ENCODE measurements around the gene C22orf23.
"Not testable (repeated sequence)": the region's sequence is repeated elsewhere in the genome, so short reads cannot be mapped to it uniquely, and the experiment has no call there.

C22orf23 gene

DNA sequence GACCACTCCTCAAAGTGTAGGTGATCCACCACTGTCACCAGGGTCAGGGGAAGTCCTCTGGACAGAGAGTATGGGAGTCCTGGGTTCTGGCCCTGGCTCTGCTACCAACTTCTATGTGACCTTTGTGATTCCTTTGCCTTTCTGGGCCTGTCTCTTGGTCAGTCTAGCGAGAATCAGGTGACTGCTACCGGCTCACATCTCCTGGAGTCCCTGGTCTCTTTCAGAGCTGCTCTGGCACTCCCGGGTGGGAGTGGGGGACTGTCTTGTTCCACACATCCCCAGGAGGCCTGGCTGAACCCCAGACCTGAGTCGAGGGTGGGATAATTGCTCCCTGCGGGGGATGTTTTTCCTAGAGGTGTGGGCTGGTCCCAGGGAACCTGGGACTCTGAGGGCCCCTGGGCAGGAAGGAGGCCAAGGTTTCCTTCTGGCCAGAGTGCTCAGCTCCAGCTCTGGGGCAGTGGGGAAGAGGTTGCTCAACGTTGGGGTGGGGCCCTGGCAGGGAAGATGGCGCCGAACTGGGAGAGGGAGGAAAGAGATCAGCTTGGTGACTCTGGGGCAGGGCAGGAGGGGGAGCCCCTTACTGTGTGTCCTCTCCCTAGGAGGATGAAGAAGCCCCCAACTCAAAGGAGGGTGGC is 28.9 kb upstream of the C22orf23 start:
- DNase-seq (ENCODE audit: low spot score) = no peak

DNA sequence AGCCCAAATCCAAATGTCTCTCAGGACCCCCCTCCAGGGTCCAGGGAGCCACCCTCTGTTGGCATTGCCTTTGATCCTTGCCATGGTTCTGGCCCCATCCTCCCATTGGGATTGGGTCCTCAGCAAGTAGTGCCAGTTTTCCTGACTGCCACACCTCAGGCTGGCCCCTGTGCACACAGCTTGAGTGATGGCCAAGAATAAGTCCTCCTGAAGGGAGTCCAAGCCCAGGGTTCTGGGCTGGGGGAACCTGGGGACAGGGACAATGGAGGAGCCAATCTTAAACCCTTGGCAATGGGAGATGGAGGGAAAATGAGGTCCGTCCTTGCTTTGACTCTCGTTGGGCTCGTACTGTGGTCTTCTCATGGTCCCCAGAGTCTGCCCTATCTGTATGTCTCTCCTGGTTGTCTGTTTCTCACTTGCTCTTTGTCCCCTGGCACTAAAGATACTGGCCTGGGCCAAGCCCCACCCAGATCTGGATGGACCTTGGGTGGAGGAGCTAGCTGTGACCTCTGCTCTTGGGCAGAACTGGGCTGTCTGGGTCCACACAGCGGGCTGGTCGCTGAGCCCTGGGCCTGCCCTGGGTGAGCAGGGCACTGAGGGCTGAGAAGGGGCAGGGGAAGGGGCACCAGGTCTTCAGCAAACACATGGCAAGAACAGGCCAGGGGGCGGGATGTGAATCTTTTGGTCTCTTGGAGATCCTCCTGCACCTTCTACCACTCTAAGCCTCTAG is 28.0 kb upstream of the C22orf23 start:
- peak; percentile 53 for DNase-seq (ENCODE audit: low spot score)

DNA sequence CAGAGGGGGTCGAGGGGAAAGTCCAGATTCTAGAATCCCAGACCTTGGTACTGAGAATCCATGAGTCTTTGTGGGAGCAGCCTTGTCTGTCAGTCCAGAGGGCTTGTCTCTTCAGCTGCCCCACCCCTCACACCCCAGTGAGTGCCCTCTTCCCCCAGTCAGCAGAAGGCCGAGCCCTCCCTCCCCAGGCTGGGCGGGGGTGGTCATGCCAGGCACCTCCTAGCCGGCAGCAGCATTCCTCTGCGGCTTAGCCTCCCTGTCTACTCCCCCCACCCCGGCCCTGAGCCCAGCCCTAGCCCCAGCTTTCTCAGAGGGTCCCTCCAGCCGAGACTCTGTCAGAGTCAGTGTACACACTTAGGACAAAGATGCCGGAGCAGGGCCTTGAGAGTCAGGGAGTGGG is 26.4 kb upstream of the C22orf23 start:
- DNase-seq (ENCODE audit: low spot score) = no peak

DNA sequence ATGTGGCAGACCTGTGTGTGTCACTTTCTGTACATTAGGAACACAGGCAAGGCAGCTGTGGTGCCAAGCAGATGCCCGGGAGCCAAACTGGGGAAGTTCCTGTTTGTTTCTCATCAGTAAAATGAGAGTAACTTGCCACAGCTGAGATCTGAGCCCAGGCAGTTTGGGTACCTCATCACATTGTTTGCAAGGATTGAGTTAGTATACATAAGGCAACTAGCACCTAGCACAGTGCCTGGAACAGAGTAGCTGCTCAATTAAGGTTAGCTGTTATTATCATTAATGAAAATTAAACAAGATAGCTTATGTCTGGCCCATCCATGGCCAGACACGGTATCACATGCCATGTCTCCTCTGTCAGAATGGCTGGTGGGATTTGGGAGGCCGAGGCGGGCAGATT is 23.1 kb upstream of the C22orf23 start:
- DNase-seq (ENCODE audit: low spot score) = no peak

DNA sequence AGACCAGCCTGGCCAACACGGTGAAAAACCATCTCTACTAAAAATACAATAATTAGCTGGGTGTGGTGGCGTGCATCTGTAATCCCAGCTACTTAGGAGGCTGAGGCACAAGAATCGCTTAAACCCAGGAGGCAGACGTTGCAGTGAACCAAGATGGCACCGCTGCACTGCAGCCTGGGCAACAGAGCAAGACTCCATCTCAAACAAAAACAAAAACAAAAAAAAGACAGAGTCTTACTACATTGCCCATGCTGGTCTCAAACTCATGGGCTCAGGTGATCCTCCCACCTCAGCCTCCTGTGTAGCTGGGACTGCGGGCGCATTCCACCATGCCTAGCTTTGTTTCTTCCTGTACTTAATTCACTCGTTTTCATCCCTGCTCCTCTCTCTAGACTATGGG is 22.6 kb upstream of the C22orf23 start:
- not testable (repeated sequence) for DNase-seq (ENCODE audit: low spot score)

DNA sequence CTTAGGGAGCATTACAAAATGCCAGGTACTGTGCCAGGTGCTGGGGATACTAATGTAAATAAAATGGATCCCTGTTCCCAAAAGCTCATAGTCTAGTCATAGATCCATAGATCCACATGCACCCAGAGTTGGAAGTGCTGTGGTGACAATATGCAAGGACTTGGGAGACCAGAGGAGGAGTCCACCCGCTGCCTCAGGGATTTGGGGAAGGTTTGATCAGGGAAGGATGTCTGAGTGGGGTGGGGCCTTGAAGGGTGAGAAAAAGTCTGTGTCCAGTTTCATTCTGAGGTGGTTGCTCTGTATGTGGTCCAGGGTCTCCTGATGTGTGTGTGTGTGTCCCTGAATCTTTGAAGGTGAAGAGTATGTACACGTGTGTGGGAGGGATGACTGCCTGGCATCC is 21.8 kb upstream of the C22orf23 start:
- DNase-seq (ENCODE audit: low spot score) = no peak

DNA sequence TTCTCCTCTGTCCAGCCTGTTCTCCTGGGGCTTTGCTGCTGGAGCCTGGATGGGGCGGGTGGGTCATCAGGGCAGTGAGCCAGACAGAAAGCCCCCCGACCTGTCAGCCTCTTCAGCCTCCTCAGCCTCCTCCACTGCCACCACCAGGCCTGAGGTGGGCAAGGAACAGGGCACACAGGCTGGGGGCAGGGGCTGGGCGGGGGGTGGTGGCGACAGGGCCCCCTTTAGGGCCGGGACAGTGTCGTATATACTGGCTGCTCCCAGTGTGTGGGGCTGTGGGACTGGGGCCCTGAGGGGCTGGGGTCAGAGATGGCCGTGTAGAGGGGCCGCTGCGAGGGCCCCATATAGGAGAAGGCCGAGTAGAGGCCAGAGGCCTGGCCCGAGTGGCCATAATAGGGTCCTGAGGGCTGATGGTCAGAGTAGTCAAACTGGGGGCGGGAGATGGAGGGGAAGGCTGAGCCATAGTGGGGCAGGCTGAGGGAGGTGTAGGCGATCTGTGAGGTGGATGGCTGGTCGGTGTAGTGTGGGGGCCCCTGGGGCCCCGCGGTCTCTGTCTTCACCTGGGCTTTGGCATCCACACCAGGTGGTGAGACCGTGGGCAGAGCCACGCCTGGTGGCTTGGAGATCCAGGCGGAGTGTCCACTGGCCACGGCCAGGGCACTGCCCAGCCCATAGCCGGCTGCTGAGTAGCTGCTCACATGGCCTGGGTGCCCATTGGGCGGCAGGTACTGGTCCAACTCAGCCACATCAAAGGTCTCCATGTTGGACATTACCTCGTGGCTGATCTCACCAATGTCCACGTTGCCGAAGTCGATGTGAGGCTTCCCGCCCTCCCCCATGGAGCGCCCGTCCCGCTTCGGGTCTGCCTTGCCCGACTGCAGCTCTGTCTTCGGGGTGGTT is 20.1 kb upstream of the C22orf23 start:
- no peak for DNase-seq (ENCODE audit: low spot score)

DNA sequence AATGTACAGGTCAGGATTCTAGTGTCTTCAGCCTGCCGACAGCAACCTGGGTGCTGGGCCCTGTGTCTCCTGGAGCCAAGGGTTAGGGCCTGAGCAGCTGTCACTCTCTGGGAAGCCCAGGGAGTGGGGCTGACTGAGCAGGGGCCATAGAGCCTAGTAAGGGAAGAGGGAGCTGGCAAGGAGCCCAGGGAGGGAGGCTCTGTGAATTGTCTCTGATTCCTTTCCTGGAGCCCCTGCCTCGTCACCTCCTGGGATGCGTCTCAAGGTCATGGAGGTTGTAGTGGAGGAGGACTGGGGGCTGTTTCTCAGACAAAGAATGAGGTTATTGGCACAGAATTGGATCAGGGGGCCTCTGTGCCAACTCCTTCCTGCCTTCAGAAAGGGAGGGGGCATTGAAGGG is 19.1 kb upstream of the C22orf23 start:
- no peak for DNase-seq (ENCODE audit: low spot score)

DNA sequence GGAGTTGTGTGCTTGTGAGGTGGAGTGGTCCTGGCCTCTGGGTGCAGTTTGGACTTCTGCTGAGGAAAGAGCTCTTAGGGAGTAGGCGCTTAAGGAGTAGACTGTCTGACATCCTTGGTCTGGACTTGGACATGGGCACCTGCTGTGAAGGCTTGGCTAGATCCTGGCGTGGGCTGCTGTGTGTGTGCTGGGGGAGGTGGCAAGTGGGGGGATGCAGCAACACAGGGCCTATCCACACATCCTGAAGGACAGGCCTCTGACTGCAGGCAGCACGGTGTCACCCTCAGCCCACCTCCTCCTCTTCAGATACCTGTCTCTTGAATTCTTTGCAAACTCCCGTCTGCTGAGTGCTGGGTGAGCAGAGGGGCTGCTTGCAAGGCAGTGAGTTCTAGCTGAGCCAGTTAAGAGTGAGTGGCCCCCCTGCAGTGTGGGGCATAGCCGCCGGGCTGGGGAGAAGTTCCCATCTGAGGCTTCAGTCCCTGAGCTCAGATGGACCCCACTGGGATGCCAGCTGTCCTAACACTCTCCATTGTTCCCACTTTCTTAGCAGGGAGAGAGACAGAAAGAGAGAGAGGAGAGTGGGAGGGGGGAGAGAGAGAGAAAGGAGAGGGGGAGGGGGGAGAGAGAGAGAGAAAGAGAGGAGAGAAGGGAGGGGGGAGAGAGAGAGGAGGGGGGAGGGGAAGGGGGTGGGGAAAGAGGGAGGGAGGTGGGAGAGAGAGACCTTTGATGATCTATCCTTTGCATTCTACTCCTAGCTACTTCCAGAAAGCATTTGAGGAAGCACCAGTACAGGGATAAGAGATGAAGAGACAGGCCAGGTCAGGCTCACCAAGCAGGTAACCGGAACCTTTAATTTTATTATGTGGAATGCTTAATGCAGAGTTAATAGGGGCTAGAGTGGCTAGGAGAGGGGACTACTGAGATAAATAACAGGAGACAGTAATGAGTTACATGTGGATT is 18.4 kb upstream of the C22orf23 start:
- DNase-seq (ENCODE audit: low spot score) = no peak

DNA sequence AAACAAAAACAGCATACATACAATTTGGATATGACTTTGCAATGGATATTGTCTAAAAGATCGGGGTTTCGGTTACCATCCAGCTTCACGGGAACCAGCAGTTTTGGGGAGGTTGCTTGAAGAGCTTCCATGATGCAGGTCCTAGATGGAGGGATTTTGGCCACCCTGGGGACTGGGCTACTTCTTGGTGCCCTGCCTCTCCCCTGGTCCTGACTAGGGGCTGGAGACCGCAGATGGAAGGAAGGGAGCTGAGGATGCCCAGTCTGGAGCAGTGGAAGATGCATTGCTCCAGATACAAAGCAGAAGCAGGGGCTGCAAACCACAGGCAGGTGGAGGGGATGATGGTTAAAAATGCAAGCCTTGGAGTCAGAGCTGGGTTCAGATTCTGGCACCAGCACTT is 17.5 kb upstream of the C22orf23 start:
- no peak for DNase-seq (ENCODE audit: low spot score)

DNA sequence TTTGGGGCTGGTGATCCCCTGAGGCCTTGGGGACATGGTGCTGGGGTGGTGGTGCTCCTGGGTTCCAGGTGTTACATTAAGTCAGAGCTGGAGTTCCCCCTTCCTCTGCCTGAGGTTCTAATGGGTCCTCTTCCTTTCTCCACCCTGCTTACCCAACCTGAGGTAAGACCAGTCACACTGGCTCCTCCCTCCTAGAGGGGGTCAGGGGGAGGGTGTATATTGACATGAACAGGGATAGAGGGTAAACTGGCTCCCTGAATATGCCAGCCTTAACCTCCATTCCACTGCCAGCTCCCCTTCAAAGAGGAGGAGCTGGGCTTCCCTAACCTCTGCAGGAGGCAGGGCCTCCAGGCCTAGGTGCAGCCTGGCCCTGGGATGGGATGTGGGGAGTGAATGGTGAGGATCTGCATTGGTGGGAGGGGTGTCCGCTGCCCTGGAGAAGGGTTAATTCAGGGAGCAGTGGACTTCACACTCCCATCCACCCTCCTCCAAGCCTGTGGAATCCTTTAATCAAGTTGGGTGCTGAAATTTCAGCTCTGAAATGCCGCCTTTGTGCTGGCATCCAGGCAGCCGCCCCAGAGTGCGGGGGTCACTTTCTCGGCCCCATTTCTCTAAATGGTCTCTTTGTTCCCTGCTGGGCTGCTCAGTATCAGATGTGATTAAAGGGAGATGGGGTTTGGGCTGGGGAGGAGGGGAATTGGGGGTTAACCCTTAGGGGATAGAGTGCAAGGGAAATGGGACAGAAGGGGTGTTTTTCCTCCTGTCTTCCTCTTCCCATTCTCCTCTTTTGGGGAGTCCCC is 15.3 kb upstream of the C22orf23 start:
- DNase-seq (ENCODE audit: low spot score) = no peak

DNA sequence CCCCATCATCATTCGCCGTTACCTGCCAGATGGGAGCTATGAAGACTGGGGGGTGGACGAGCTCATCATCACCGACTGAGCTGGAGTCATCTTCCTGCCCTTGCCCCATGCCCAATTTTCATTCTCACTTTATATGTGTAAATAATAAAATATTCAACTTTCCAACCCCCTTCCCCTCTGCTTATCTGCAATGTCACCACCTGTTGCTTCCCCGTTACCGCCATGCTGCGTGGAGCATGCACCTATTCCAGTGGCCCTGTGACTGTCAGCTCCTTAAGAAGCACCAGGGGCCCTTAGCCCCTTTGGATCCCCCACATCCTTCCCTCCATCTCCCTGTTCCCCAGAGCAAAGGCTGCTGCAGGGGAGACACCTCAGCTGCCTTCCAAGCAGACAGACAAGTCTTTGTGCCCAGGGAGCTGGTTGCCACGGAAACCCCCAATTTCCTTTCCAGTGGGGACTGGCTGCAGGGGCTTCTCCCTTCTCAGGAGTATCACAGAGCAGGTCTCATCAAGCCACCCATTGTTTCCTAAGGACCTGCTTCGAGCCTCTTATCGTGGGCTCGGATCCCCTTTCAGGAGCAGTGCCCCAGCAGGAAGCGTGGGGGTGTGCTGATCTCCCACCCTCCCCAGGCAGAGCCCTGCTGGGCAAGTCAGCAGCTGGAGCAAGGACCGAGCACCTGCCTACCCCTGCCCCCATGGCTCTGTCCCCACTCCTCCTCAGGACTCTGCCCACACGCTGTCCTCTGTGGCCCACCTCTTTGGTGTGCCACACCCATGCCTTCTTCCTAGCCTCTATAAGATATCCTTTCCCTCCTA is 14.4 kb upstream of the C22orf23 start:
- DNase-seq (ENCODE audit: low spot score) = no peak

DNA sequence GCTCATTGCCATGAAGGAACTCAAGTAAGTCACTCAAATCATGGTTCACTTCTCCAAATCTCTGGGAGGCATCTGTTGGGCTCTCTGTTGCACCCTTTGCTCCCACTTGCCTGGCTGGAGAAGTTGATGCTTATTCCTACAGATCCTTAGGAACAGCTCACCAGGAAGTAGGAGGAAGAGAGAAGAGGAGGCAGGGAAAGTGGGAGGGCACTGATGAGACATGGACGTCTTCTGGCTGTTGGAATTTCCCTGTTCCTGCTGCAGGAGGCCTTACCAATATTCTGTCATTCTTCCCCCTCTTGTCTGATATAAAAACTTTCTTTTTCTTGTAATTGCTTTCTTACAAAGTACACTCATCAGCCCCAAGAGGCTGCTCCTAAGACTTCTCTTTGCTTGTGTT is 13.7 kb upstream of the C22orf23 start:
- no peak for DNase-seq (ENCODE audit: low spot score)

DNA sequence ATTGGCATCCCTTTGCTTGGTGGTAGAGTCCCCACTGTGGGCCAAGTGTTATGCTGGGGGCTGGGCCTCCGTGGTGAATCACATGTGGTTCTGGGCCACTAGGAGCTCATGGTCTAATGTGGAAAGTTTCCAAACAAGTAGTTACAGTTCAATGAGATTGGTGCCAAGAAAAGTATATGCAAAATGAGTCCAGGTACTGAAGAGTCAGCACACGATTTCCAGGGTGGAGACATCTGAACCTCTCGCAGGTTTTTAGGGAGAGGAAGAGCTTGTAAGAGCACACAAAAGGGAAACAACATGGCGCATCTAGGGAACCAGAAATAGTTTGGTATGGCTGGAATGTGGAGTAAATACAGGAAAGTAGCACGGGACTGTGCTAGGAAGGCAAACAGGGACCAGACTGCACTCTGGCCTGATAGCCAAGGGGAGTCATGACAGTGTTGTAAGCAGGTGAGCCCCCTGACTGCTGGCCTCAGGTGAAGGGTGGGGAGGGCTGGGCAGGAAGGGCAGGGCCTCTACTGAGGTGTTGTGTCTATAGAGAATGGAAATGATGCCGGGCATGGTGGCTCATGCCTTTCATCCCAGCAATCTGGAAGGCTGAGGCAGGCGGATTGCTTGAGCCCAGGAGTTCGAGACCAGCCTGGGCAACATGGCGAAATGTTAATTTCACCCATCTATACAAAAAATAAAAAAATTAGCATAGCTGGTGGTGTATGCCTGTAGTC is 12.7 kb upstream of the C22orf23 start:
- no peak for DNase-seq (ENCODE audit: low spot score)

DNA sequence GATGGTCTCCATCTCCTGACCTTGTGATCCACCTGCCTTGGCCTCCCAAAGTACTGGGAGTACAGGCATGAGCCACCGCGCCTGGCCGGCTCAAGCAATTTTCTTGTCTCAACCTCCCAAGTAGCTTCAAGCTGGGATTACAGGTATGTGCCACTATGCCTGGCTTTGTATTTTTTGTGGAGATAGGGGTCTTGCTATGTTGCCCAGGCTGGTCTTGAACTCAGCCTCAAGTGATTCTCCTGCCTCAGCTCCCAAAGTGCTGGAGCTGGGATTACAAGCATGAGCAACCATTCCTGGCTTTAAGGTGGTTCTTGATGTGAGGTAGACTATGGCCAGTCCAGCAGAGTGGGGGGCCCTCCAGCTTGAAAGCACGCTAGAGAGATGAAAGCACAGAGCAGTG is 7.7 kb upstream of the C22orf23 start:
- DNase-seq (ENCODE audit: low spot score) = no peak

DNA sequence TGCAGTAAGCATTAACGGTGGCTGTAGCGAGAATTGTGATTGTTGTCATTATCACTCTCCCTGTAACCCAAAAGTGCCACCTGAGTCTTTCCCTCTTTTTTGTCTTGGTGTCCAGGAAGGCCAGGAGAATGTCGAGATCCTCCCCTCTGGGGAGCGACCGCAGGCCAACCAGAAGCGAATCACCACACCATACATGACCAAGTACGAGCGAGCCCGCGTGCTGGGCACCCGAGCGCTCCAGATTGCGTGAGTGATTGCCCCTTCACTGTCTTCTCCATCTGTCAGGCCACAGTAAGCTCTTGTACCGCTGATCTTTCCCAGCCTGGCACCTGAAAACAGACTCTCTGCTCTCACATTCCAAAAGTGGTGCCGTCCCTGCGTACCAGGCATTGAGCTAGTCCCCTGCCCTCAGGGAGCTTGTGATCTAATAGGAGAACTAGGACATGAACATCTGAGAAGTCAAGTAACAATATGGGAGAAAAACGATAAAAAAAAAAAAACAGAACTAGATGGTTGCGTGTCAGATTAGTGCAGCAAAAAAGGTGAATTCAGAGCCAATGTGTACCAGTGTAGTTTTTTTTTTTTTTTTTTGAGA is 5.9 kb upstream of the C22orf23 start:
- no peak for DNase-seq (ENCODE audit: low spot score)

DNA sequence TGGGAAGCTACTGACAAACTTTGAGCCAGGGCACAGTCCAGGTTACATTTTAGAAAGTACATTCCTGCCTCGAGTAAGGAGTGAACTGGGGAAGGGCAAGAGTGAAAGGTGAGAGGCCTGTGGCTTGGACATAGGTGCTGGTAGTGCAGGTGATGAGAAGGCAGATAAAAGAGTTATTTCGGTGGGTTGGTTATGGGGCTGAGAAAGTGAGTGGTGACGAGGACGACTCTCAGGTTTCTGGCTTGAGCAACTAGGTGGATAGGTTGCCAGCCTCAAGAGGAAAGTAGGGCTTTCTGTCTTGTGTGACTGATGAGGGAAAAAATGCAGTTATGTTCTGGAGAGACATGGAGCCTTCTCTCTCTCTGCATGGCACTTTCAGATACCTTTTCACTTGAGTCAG is 3.8 kb upstream of the C22orf23 start:
- no peak for DNase-seq (ENCODE audit: low spot score)

DNA sequence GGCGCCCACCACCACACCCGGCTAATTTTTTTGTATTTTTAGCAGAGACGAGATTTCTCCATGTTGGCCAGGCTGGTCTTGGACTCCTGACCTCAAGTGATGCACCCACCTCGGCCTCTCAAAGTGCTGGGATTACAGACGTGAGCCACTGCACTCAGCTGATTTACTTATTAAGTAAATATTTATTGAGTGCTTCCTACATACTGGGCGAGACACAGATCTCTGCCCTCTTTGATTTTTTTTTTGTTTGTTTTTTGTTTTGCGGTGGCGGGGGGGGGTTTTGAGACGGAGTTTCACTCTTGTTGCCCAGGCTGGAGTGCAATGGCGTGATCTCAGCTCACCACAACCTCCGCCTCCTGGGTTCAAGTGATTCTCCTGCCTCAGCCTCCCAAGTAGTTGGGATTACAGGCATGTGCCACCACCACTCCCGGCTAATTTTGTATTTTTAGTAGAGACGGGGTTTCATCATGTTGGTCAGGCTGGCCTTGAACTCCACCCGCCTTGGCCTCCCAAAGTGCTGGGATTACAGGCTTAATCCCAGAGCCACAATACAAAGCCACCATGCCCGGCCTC is 2.5 kb upstream of the C22orf23 start:
- DNase-seq (ENCODE audit: low spot score) = not testable (repeated sequence)

DNA sequence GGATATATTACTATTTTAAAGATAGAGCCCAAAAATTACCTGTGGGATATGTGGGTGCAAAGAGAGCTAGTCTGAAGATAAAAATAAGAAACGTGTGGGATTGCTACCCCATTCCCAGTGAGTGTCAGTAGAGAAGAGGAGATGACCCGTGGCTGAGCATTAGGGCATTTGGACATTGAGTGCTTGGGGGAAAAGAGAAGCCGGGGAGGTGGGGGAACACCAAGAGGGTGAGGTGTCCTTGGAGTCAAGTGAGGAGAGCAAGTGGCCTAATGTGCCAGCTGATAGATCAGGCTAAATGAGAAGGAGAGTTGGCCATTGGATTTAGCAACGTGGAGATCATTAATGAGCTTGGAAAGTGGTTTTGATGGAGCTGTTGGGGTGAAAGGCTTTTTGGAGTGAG is 1.3 kb upstream of the C22orf23 start:
- DNase-seq (ENCODE audit: low spot score) = no peak
